Stimulated activated CD8-positive, alpha-beta memory T cell treated with anti-CD3 and anti-CD28 coated beads, Interleukin-15, amount 100 ng/mL, for 1 hour (primary cell): ENCODE results near the gene NFATC2.
"Not testable (repeated sequence)": the region's sequence is repeated elsewhere in the genome, so short reads cannot be mapped to it uniquely, and the experiment has no call there.

Source experiments
- DNase-seq: peaks from one replicate; pipeline ENCODE4 v3.0.0-alpha.2; 2020; ENCODE audit warnings: low read depth

Gene NFATC2

DNA sequence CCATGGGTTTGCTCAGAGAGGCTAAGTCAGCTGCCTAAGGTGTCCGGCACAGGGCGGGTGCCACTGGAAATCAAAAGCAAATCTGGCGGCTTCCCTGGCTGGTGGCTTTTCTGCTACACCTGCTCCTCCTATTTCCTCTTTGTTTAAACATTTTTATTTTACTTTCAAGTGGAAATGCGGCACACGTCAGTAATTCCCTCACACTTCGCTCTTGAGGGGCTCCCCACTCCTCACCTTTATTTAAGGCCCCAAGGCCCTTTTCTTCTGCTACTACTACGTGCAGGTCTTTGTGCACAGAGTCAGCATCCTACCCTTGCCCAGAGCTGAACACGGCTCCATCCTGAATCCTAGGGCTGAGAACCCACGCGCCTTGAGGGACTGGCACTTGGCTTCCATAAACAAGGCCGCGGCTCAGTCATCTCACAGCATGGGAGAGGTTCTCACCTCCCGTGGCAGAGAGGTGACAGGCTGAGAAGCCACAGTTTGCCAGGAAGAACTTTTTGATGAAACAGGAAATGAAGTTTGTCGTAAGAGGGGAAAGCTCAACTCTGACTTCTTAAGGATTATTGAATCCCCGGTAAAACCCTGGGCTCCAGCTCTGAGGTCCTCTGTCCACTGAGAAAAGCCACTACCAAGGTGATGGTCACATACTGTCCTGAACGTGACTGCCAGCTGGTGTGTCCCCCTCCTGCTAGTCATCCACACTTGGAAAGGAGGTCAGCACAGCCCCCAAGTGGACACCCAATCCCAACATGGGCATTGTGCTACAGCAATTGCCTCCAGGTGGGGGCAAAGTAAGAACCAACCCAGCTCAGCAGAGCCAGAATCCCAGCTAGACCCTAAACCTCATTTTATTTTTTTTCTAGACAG, 48.0 kb downstream of the NFATC2 start:
- DNase-seq = no peak

DNA sequence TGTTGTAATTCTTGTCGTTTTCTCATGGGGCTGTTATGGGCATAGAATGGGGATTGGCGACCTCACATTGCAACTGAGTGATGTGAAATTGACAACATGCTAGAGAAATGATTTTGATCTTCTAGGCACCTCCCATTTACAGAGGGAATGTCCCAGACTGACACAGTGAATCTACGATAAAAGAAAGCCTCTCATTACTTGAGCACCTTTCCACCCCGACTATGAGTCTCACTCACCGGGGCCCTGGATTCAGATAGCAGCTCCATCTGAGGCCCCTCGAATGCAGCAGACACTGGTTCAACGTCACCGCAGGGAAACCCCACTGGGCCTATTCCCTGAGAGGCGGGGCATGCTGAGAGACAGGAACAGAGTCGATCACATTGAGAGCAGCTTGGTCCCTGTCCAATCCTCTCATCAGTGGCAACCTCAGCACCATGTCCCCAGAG, 49.1 kb downstream of the NFATC2 start:
- no peak for DNase-seq

DNA sequence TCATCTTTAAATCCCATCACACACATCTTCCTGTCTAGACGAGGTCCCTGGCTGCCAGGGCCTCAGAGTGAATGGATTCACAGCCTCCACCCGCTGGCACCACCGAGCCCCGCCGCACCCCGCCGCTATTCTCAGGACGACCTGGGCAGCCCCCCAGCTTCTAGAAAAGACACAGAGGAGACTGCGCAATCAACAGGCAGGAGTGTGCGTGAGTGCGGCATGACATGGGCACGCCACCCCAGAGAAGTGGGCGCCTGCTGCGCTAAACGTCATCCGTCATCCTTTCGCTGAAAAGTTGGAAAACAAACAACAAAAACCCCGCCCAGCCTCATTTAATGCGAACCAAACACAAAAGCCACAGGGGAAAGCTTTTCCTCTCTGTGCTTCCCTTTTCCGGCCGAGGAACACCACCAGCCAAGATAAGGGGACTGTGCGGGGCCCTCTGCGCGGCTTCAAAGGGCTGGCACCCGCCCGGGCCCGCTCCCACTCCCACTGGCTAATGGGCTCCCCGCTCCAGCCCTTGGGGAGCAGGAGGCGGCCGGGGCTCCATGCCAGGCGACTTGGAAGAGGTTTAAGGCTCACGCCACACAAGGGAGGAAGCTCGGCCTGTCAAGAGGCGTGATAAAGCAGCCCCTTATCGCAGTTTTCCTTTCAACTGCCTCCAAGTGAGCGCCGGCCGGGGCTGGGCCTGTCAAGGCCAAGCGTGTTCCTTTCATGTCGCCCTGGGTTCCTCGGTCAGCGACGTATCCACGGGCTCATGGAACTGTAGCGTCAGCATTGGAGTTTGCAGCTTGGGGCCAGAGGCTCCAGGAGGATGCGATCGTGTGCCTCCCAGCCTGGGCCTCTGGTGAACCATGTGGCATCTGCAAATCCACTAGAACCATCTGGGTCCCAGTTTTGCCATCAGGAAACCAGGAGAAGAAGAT, 50.1 kb downstream of the NFATC2 start:
- DNase-seq = no peak

DNA sequence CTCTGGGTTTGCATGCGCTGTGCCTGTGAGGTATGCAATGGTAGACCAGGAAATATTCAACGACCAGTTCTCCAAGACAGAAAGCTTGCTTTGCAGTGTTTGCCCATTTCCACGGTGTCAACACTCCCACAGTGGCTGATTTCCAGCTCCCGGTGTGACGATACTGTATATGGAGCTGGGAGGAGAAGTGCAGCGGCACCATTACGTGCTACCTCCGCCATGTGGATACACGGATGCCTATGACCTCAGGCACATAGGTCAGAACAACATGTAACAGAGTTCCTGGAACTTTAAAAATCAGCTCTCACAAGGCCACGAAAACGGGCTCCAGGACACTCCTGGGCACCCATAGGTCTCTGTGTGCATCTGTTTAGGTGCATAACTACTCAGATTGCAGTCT, 51.1 kb downstream of the NFATC2 start:
- no peak for DNase-seq

DNA sequence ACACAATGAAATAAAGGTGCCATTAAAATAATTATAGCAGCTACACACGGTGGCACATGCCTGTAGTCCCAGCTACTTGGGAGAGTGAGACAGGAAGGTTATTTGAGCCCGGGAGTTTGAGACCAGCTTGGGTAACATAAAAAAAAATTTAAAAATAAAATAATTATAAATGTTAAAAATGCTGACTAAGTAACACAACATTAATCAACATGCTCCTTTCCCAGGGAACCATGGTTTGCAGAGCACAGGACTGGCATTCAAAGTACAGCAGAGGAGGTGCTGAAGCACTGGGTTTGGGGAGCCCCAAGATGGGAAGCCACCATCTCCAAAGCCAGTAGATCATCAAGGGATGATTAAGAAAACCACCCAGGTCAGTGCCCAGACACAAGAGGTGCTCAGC, 51.9 kb downstream of the NFATC2 start:
- no peak for DNase-seq

DNA sequence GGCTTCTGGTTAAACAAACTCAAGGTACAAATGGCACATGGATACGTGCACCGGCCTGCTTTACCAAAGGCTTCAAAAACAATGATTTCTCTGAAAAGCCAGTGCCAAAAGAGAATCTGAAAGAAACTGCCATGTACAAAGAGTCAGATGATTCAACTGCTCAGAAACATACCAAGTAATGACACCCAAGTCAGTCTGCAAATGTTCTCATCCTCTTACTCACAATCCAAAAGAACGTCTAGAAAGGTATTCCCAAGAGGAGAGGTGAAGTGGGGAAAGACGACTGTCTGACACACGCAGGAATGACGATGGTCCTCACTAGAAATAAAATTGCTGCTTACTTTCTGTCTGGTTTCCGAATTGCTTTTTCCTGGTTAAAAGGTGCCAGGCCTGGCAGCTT, 52.9 kb downstream of the NFATC2 start:
- no peak for DNase-seq

DNA sequence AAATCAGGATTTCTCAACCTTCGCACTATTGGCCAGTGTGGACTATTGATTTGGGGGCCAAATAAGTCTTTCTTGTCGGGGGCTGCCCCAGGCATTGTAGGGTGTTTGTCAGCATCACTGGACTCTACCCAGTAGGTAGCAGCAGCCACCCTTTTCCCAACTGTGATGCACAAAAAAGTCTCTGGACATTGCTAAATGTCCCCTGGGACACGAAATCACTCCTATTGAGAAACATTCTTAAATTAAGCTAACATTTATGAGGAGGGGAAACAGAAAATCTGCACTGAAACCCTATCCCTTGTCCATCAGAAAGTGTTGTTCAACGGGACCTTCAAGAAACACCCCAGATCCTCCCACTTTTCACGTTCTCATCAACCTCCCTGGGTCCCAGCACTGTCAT, 54.2 kb downstream of the NFATC2 start:
- DNase-seq = no peak

DNA sequence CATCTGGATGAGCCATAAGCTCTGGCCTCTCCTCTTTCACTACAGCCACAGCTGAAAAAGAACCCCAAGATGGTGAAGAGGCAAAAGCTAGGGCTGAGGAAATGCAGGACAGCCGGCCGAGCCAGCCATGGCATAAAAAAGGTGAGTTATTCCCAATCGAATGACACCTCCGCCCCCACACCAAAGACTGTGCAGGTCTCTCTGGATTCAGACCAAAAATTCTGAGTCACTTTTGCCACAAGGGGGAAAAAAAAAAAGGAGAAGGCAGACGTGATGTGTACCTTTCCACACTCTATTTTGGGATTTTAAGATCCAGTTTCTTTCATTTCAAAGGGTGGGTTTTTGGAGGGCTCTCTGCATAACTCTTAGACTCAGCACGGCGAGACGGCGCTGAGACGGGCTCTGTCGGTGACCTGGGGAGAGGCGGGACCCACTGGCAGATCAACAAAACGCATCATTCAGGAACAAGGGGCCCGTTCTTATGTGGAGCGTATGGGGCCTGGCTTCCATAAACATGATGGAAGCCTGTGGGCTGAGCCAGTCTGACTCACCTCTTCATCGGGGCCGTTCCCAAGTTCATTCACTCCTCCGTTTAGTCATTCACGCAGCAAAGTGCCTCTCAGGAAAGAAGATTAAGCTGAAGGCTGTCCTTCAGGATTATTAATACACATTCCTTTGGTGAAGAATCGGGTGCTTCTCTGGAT, 54.8 kb downstream of the NFATC2 start:
- DNase-seq = no peak

DNA sequence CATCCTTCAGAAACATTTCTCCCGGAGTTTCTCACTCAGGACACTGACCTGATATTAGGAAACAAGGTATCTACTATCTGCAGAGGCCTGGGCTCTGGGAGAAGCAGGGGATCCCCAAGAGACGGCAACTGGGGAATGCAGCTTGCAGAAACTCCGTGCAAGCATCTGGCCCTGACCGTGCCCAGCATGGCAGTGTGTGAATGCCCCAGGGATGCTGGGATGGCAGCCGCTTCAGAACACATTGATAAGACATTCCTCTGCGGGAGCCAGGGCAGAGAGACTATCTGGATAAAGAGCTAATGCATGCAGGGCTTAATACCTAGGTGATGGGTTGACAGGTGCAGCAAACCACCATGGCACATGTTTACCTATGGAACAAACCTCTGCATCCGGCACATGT, 55.4 kb downstream of the NFATC2 start:
- DNase-seq = no peak

DNA sequence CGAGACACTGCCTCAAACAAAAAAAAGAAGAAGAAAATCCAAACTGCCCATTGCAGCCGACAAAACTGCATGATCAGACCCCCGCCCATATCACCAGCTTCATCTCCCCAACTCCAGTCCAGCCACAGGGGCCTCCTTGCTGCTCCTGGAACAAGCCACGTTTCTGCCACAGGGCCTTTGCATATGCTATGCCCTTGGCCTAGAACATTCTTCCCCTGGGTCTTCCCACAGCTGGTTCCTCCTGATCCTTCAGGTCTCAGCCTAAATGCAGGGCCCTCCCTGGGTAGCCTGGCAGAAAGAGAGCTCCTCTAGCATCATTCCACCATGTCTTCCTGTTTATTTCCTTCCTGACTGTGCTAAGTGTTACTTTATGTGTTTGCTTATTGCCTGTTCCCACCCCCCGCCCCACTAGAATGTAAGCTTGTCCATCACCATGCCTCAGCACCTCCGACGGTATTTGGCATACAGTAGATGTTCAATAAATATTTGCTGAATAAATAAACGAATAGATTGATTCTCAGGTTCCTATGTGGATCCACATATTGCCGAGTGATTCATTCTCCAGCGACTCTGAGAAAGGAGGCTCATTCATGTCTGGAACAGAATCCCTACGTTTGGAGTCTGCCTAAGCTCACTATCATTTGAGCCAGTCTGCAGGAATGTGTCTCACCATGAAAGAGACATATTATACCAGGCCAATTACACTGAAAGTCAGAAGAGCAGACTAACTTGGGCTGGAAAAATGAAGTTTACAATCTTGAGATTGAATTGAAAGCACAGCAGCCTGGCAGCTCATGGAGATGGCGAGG, 56.1 kb downstream of the NFATC2 start:
- no peak for DNase-seq

DNA sequence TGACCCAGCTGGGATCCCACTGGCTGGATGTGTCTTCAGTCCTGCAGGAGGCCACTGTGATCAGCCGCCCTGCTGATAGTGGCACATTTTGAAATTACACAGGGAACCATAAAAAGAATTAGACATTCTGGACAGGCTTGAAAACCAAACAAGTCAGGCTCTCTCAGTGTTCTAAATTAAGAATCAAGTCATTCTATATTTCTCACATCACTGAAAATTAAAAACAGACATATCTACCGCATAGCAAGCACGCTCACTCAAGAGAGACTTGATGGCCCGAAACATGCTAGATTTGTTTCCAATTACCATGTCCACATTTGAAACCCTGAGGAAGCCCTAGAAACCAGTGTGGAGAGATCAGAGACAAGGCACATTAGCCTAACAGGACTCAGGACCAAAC, 57.7 kb downstream of the NFATC2 start:
- DNase-seq = no peak

DNA sequence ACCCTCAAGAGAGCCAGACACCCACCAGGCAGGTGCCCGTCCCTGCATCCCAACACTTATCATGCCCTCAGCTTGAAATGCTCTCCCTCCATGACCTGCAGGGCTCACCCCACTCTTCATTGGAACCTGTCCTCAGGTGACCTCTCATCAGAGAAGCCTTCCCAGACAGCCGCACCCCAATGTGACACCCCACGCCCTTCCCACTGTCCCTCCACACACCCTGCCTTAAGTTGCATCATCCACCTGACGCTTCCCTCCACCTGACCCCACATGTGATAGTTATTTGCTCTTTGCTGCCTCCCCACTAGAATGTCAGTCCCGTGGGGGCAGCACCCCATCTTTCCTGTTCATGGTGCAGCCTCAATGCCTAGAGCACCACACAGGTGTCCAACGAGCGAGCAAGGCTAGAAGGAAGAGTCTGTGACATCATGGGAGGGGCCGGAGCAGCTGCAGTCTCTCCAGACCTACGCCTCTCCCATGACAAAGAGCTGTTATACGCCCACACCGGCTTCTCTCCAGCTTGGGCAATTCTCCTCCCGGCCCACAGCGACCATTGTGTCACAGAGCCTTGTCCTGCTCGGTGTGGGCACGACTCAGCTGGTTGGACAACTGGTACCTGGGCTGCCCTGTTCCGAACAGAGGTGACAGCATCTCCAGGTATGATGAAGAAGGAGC, 58.2 kb downstream of the NFATC2 start:
- DNase-seq = no peak

DNA sequence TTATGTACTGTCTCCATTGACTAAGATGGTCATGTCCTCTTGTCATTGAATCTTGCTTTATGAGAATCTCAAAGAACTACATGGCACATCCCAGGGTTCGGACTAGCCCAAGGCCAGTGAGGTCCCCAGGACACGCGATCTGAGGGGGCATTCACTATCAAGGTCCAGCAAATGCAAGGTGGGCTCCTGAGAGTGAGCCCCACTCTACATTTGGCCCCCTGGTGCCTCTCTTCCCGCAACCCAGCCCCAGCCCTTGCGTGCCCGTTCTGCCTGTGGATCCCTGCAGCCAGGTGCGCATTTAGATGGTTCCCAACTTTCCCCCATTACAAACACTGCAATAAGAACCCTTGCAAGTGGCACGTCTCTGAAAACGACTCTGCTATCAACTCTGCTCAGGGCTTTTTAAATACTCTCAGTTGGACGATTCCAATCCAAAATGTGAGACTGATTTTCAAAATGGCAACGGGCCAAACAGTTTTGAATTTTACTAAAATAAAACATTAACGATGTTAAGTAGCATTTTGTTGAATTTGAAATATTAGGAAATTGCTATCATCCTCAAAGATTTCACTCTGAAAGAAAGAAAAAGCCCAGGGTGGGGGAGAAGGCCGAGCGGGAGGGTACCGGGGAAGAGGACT, 59.6 kb downstream of the NFATC2 start:
- DNase-seq = no peak

DNA sequence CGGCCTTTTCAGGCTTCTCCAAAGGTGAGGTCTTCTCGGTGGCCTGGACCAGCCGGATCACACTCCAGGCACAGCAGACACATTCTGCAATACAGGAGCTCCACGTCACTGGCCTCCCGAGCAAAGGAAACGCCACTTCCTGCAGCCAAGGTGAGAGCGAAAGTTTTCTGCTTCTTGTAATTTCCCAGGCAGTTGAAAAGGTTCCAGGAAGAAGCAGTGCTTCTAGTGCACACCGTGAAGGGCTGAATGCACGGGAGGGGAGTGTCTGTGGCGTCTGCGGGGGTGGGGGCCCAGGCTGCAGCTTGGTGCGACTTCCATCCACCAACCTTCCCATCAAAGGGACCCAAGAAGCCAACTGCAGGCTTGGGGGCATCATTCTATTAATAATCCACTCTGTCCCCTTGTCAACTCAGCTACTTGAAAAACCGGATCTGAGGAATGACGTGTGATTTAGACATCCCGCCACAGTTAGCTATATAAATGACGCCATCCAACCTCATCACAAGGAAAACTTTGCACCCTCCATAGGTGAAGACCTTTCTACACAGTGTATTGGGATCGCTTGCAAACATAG, 61.1 kb downstream of the NFATC2 start:
- DNase-seq = no peak

DNA sequence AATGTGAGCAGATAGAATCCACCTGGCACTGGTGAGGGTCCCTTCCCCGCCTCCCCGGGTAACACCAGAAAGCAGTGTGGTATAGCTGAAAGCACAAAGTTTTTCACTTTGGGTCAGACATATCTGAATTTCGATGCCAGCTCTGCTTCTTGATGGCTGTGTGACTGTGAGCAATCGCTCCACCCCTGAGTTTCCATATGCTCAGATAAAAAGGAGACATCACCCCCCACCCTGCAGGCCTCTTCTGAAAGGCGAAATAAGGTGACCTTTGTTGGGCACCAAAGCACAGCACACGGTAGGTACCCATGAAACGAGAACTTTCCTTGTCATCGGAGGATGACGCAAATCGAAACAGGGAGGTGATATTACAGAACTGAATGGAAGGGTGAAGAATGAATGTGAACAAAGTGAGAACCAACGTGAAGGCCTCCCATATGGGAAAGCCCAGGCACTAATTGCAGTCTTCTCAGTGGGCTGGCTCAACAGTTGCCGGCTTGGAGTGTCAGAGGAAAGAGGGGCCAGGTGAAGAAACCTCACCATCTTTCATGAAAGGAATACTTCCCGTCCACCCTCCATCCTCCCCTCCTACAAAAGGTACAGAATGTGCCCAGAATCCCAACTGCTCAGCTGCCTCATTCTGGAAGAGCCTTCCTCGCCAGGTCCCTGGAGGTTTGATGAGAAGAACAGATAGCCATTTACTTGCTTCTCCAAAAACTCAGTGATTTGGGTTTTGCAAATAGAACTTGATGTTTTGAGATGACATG, 61.8 kb downstream of the NFATC2 start:
- no peak for DNase-seq

DNA sequence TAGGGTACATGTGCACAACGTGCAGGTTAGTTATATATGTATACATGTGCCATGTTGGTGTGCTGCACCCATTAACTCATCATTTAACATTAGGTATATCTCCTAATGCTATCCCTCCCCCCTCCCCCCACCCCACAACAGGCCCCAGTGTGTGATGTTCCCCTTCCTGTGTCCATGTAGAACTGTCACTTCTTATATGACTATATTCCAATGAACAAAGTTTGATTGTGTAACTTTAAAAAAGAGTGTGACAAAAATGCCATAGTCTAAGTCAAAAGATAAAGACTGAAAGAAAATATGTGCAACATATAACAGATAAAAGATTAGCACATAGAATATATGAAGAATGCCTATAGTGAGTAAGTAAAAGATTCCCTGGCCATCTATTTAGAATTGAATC, 66.4 kb downstream of the NFATC2 start:
- DNase-seq = not testable (repeated sequence)

DNA sequence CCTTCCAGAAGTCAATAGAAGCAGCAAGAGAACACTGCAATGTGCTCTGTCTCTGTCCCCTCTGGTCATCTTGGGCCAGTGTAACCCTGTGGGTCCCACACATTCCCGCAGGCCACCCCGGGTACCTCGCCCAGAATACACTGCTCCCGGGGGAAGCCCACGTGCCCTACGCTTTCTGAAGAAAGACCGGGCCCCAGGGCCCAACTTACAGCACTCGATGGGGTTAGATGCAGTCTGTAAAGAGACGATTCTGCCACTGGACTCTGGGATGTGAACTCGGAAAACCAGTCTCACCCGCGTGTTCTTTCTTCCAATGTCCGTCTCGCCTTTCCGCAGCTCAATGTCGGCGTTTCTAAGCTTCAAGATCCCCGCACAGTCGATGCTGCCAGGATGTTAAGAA, 68.7 kb downstream of the NFATC2 start:
- DNase-seq = no peak

DNA sequence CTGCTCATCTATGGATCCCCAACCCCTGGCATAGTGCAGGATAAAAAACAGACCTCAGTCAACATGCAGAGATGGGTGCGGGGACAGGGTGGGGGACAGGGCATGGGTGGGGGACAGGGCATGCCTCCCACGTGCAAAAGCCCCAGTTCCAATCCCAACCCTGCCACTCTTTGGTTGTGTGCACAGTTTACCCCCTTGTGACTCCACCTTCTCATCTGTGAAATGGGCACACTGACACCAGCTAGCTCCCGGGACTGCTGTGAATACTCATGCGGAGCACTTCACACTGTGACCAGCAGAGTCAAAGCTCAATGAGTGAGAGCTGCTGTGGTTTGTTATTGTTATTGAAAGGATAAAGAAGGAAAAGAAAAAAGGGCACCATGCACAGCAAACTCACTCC, 69.3 kb downstream of the NFATC2 start:
- DNase-seq = no peak

DNA sequence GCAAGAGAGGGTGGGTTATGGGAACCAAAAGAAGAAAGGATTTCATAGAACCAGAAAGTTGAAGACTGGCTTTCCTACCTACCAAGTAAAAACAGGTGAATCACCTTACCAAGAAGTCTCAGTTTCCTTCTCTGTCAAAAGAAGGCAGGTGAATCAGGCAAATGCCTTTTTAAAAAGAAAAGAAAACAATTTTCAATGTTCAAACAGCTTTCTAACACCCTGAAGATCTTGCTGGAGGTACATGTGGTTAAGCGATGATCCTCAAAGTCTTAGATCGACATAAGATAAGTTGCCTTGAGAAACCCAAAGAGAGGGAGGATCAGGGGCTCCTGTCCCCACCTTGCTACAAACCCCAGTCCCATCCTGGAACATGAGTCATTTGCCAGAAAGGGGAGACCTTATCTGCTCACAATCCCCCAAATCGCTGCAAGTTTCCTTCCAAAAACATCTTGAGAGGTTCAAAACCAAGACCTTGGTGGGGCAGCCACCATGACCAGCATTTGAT, 71.6 kb downstream of the NFATC2 start:
- DNase-seq = no peak
